Lung (tissue), 12 donors: ENCODE results near the gene GFRA1. TPM values are rescaled to one million over a fixed set of nuclear protein-coding genes. Genes with fewer than 3 reads are reported as not detected.

Experiments
- ATAC-seq: fragments of 200-7000 bp; cut with Tn5 transposase; one replicate; pipeline ENCODE4 v1.9.1; 2020; ENCODE audit warnings: moderate number of reproducible peaks; ENCODE audit not compliant: insufficient read depth, low FRiP score
- DNase-seq, 3 donors: peaks; one replicate each; pipeline ENCODE4 v3.0.0-alpha.2; 2013 to 2017
- H3K27ac ChIP-seq, 2 donors: one replicate each; pipeline ENCODE4 v1.5.1; 2013; ENCODE audit warnings: mild to moderate bottlenecking in 2 of 2, moderate library complexity in 2 of 2, control low read depth in 1 of 2, inconsistent platforms in 1 of 2, low read depth in 1 of 2, low read length in 1 of 2
- H3K27me3 ChIP-seq, 3 donors: one replicate each; pipeline ENCODE4 v1.5.1; 2013; ENCODE audit warnings: low read length in 2 of 3; ENCODE audit not compliant: control insufficient read depth in 3 of 3, insufficient read depth in 3 of 3
- H3K36me3 ChIP-seq, 4 donors: one replicate each; pipeline ENCODE4 v1.5.1; 2013; ENCODE audit warnings: low read length in 4 of 4, mild to moderate bottlenecking in 1 of 4, moderate library complexity in 1 of 4; ENCODE audit not compliant: control insufficient read depth in 4 of 4, insufficient read depth in 4 of 4
- H3K4me1 ChIP-seq, 5 donors: one replicate each; pipeline ENCODE4 v1.5.1; 2013; ENCODE audit warnings: low read length in 5 of 5, mild to moderate bottlenecking in 2 of 5, moderate library complexity in 1 of 5; ENCODE audit not compliant: control insufficient read depth in 5 of 5, insufficient read depth in 5 of 5
- H3K4me3 ChIP-seq: one replicate; pipeline ENCODE4 v1.5.1; 2013; ENCODE audit warnings: mild to moderate bottlenecking, control low read depth, moderate library complexity
- H3K9ac ChIP-seq, 2 donors: one replicate each; pipeline ENCODE4 v1.5.1; 2013; ENCODE audit warnings: low read length in 2 of 2, control low read depth in 1 of 2; ENCODE audit not compliant: insufficient read depth in 1 of 2
- H3K9me3 ChIP-seq, 4 donors: one replicate each; pipeline ENCODE4 v1.5.1; 2013; ENCODE audit warnings: low read length in 3 of 4, mild to moderate bottlenecking in 1 of 4, moderate library complexity in 1 of 4; ENCODE audit not compliant: control insufficient read depth in 4 of 4, insufficient read depth in 3 of 4
- CTCF ChIP-seq: IDR thresholded peaks from 2 replicates; pipeline ENCODE4 v1.5.1; 2012; ENCODE audit warnings: mild to moderate bottlenecking; ENCODE audit errors: control extremely low read depth, extremely low read depth
- WGBS, 2 donors: extraction: QIAGEN DNeasy Blood & Tissue Kit; methylation state at CpG; one replicate each; pipeline ENCODE4 v1.1.7; 2013; 5-methylcytosine and 5-hydroxymethylcytosine counted together
- polyA plus RNA-seq, 2 donors: library from polyadenylated mRNA; stranded (reverse); fragments of 200-250 nt; gene quantifications; one replicate each; pipeline ENCODE4 v1.2.1, GENCODE V29; 2013
- total RNA-seq, 2 donors: library from RNA; depleted of rRNA in 1 of 2; stranded (reverse); fragments of >200 nt in 1 of 2; gene quantifications; one replicate each; pipeline ENCODE4 v1.2.1, GENCODE V29; 2014 to 2021
- donor health status: control.
- donor health status: control.
- donor health status: Bipolar disorder and iron deficiency.
- donor health status: healthy.
- donor health status: DM: yes; HTN: yes; CAD: no.

The GFRA1 gene
- total and polyA plus RNA-seq, 4 donors, result 0.51 to 30.4 (median 1.4) TPM

GRCh38 chr10:116049974-116050304, 223.1 kb downstream of the GFRA1 start:
- 89 to 90% methylated on average over 5 of the region's 5 CpGs for WGBS, 2 donors
- no peaks in the 10 kb centered on the region for H3K27me3 ChIP-seq
- no peak for TF ChIP-seq CTCF
- no peak overlapping the region for H3K4me3 ChIP-seq
- DNase-seq (no peak), ATAC-seq (no peak)
- H3K9me3 ChIP-seq, result no peaks in the 10 kb centered on the region
- no peaks in the 10 kb centered on the region for H3K36me3 ChIP-seq
- H3K27ac ChIP-seq, result no peak overlapping the region
- no peak overlapping the region for H3K9ac ChIP-seq
- H3K4me1 ChIP-seq, result peaks cover 0 to 2% (median 0%) of the 10 kb centered on the region in 5 donors

- no peaks in the 10 kb centered on the region for H3K27me3 ChIP-seq
- ATAC-seq, result no peak
- H3K9me3 ChIP-seq, result no peaks in the 10 kb centered on the region
- no peak for TF ChIP-seq CTCF
- H3K4me1 ChIP-seq, result peaks cover 0 to 4% (median 0%) of the 10 kb centered on the region in 5 donors
- no peak overlapping the region for H3K4me3 ChIP-seq
- 73 to 83% methylated on average over 10 of the region's 10 CpGs for WGBS, 2 donors
- H3K9ac ChIP-seq, result no peak overlapping the region
- no peak for DNase-seq
- no peak overlapping the region for H3K27ac ChIP-seq
- H3K36me3 ChIP-seq, result no peaks in the 10 kb centered on the region
These were observed 223.6 kb downstream of the GFRA1 start for GRCh38 chr10:116049158-116049973.

- H3K9me3 ChIP-seq, result no peaks in the 10 kb centered on the region
- DNase-seq (no peak), ATAC-seq (no peak)
- no peaks in the 10 kb centered on the region for H3K36me3 ChIP-seq
- 59 to 79% methylated on average over 13 of the region's 13 CpGs for WGBS, 2 donors
- no peak for TF ChIP-seq CTCF
- H3K9ac ChIP-seq, result no peak overlapping the region
- no peak overlapping the region for H3K4me3 ChIP-seq
- no peak overlapping the region for H3K27ac ChIP-seq
- H3K27me3 ChIP-seq, result no peaks in the 10 kb centered on the region
- peaks cover 0 to 4% (median 0%) of the 10 kb centered on the region in 5 donors for H3K4me1 ChIP-seq
These were observed 227.3 kb downstream of the GFRA1 start for GRCh38 chr10:116045366-116046356.
